Subcutaneous abdominal adipose tissue (tissue), 5 donors: ENCODE measurements around the gene STAB2.

Experiments
- H3K27ac ChIP-seq: one replicate; pipeline ENCODE4 v1.7.0; 2013; ENCODE audit warnings: low read depth, mild to moderate bottlenecking, inconsistent platforms, low read length, moderate library complexity
- H3K27me3 ChIP-seq, 5 donors: one replicate each; pipeline ENCODE4 v1.7.0; 2013; ENCODE audit warnings: low read length in 5 of 5, inconsistent platforms in 1 of 5; ENCODE audit not compliant: control insufficient read depth in 5 of 5, insufficient read depth in 4 of 5
- H3K36me3 ChIP-seq, 5 donors: one replicate each; pipeline ENCODE4 v1.7.0; 2013; ENCODE audit warnings: low read length in 5 of 5; ENCODE audit not compliant: control insufficient read depth in 5 of 5, insufficient read depth in 5 of 5
- H3K4me1 ChIP-seq, 5 donors: one replicate each; pipeline ENCODE4 v1.7.0; 2013; ENCODE audit warnings: low read length in 5 of 5, mild to moderate bottlenecking in 3 of 5, moderate library complexity in 1 of 5; ENCODE audit not compliant: control insufficient read depth in 5 of 5, insufficient read depth in 5 of 5
- H3K4me3 ChIP-seq, 5 donors: one replicate each; pipeline ENCODE4 v1.7.0; 2013; ENCODE audit warnings: low read length in 5 of 5, low read depth in 1 of 5
- H3K9ac ChIP-seq, 5 donors: one replicate each; pipeline ENCODE4 v1.7.0; 2013; ENCODE audit warnings: low read length in 5 of 5, mild to moderate bottlenecking in 4 of 5, moderate library complexity in 3 of 5
- H3K9me3 ChIP-seq, 5 donors: one replicate each; pipeline ENCODE4 v1.7.0; 2013; ENCODE audit warnings: low read length in 5 of 5; ENCODE audit not compliant: control insufficient read depth in 5 of 5
- donor health status: healthy.
- donor health status: healthy.
- donor health status: healthy.
- donor health status: healthy.
- donor health status: healthy.

The STAB2 gene

DNA sequence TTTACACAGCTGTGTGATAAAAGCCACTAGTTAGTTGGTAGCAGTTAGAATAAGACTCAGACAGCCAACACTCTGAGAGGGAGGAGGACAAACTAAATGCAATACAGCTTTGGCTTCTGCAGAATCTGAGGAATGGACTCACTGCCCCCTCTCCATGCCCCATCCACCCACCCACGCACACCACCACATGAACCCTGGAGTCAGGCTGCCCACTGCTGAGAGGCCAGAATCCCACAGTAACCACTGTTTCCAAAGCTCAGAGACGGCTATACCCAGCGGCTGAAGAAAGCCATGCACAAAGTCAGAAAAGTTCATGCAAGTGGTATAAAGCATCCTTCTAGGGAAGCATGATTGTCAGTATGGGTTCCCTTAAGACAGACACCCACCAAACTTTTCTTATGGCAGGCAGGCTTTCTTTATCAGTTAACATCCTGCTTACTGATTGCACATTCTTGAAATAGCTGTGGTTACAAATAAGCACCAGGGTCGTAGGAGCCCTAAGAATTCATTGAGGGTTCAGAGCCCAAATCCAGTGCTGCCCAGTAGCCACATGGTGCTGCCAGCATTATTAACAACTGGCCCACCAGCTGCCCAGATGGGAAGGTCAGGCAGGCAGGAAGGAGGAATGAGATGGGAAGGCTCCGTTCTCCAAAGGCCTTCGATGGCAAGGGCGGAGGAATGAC, 192.5 kb downstream of the STAB2 start:
- Histone ChIP-seq H3K27me3 (no peaks in the 10 kb centered on the region), H3K4me1 (peaks cover 0 to 10% (median 0%) of the 10 kb centered on the region in 5 donors), H3K9me3 (no peaks in the 10 kb centered on the region), H3K4me3 (no peak overlapping the region), H3K27ac (no peak overlapping the region), H3K9ac (no peak overlapping the region), H3K36me3 (peaks cover 6 to 47% (median 38%) of the 10 kb centered on the region in 5 donors)

DNA sequence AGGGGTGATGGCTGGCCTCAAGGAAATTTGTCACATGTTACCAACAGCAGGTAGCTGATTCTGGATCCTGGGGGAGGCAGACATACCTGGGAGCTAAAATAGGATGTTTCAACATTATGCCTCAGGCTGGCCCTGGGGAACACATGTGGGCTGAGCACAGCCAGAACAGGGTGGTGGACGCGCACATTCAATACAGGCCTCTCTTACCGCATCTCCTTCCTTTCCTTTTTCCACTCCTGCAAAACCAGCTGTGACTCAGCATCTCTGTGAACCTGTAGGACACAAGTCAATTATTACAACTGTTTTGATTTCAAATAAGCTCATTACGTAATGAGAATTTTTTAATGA, 193.0 kb downstream of the STAB2 start:
- no peak overlapping the region for H3K4me3 ChIP-seq
- H3K27me3 ChIP-seq = no peaks in the 10 kb centered on the region
- H3K9ac ChIP-seq = no peak overlapping the region
- peaks cover 6 to 52% (median 43%) of the 10 kb centered on the region in 5 donors for H3K36me3 ChIP-seq
- H3K9me3 ChIP-seq = no peaks in the 10 kb centered on the region
- H3K4me1 ChIP-seq = peaks cover 0 to 5% (median 0%) of the 10 kb centered on the region in 5 donors
- no peak overlapping the region for H3K27ac ChIP-seq

DNA sequence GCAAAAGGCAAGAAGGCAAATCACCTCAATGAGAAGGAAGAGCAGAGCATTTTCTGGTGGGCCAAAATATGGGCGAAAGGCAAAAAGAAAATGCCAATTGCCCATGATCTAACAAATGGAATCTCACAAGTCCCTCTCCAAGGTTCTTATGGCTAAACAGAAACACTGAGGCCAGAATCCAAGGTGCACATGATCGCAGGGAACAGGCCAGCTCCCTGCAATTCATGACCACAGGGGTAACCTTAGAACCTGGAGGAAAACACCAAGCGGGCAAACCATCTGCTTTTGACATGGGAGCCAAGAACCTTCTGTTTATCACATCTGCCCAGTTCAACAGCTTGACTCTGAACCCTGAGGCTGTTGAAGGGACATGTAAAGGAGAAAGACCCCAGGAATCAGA, 193.9 kb downstream of the STAB2 start:
- Histone ChIP-seq H3K36me3 (peaks cover 3 to 55% (median 43%) of the 10 kb centered on the region in 5 donors), H3K4me1 (no peaks in the 10 kb centered on the region), H3K9me3 (no peaks in the 10 kb centered on the region), H3K27me3 (no peaks in the 10 kb centered on the region), H3K9ac (no peak overlapping the region), H3K4me3 (no peak overlapping the region), H3K27ac (no peak overlapping the region)

DNA sequence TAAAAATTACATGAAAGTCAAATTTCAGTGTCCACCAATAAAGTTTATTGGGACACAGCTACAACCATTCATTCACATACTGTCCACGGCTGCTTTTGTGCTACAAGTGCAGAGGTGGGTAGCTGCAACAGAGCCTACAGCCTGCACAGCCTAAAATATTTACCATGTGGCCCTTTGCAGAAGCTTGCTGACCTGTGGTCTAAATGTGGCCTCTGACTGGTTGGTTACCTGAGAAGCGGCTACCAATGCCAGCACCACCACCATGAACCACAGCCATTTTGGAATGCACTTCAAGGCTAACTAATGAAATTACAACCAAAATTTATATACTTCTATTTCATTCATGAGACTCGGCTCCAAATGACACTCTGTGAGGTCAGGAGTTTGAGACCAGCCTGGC, 195.3 kb downstream of the STAB2 start:
- Histone ChIP-seq H3K9me3 (no peaks in the 10 kb centered on the region), H3K27ac (no peak overlapping the region), H3K4me3 (no peak overlapping the region), H3K9ac (no peak overlapping the region), H3K36me3 (peaks cover 3 to 46% (median 34%) of the 10 kb centered on the region in 5 donors), H3K27me3 (no peaks in the 10 kb centered on the region), H3K4me1 (no peaks in the 10 kb centered on the region)

DNA sequence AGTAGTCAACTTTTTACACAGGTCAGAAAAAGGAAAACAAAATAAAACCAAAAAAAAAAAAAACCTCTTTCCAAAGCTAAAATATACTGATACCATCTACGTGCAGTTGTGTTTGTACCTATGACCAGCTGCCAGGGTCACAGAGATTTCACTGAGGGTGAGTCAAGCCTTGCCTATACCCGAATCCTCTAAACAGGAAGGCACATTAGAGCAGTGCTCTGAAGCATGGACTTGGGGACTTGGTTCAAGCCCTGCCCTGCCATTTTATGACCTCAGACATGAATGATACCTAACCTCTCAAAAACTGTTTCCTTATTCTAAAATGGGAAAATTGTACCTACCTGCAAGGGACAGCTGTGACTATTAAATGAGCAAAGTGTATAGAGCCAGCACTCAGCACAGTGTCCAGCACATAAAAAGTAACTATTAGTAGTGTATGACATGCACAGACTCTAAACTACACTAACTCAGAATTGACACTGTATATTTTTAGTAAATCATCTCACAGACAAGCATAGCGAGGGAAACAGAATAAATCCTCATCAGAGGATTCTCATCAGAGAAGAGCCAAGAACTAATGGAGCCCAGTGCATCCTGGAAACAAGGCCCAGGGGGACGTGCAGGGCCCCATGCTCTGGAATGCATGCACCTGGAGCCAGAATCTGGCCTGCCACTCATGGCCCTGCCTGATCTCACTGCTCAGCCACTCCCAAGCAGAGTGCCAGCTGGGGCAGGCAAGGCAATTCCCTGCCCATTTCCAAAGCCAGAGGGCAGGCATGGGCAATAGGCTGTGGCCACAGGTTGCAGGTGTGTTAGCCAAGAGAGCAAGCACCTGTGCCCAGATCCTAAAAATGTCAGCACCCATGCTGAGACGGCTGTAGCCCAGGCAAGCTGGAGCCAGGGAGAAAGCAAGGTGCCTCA, 196.9 kb downstream of the STAB2 start:
- H3K4me3 ChIP-seq = no peak overlapping the region
- no peaks in the 10 kb centered on the region for H3K9me3 ChIP-seq
- no peaks in the 10 kb centered on the region for H3K4me1 ChIP-seq
- no peak overlapping the region for H3K9ac ChIP-seq
- no peaks in the 10 kb centered on the region for H3K27me3 ChIP-seq
- H3K27ac ChIP-seq = no peak overlapping the region
- peaks cover 3 to 37% (median 29%) of the 10 kb centered on the region in 5 donors for H3K36me3 ChIP-seq

DNA sequence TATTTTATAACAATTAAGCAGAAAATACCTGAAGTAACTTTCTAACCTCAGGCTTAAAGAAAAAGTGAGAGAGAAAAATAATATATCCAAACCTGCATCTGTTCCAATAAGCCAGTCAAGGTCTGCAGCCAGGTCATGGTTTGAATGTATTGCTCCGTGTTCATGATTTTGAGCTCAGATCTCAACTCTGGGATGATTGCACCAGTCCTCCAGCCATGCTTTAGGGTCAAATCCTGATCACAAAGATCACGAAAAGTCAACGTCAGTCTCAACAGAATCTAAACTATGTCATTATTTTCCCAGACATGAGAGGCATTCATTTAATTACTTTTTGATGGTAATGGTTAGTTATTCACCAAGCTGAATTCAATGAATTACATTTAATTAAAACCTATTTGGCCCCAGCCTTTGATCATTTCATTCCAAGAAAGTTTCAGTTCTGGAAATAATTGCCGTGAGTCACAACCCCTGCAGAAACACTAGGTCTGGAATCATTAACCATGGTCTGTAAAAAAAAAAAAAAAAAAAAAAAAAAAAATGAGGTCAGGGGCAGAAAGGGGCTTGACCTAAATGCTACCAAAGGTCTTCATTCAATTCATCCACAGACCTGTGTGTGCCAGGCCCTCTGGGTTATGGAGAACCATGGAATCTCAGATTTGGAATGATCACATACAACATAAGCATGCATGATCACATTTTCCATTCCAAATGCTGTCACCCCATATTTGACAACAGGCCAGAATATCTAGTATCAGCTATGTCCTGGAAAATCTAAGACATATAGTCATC, 198.4 kb downstream of the STAB2 start:
- Histone ChIP-seq H3K9me3 (no peaks in the 10 kb centered on the region), H3K4me3 (no peak overlapping the region), H3K36me3 (peaks cover 2 to 26% (median 20%) of the 10 kb centered on the region in 5 donors), H3K4me1 (no peaks in the 10 kb centered on the region), H3K9ac (no peak overlapping the region), H3K27ac (no peak overlapping the region), H3K27me3 (no peaks in the 10 kb centered on the region)

DNA sequence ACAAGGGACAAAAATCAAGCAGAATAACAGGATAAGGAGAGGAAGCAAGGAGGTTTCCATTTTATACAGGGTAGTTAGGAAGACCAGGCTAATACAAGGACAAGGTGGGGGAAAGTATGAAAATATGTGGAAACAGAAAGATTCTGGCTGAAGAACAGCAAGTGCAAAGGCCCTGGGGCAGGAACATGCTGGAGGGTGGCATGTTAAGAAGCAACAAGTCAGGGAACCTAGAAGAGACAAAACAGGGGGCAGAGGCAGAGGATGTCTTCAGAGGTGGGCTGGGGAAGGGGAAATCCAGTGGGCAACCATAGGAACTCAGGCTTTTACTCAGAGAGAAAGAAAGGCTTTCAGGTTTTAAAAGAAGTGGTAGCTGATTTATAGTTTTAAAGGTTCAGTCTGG, 199.1 kb downstream of the STAB2 start:
- Histone ChIP-seq H3K4me1 (no peaks in the 10 kb centered on the region), H3K27me3 (no peaks in the 10 kb centered on the region), H3K9ac (no peak overlapping the region), H3K4me3 (no peak overlapping the region), H3K36me3 (peaks cover 0 to 24% (median 20%) of the 10 kb centered on the region in 5 donors), H3K27ac (no peak overlapping the region), H3K9me3 (no peaks in the 10 kb centered on the region)

DNA sequence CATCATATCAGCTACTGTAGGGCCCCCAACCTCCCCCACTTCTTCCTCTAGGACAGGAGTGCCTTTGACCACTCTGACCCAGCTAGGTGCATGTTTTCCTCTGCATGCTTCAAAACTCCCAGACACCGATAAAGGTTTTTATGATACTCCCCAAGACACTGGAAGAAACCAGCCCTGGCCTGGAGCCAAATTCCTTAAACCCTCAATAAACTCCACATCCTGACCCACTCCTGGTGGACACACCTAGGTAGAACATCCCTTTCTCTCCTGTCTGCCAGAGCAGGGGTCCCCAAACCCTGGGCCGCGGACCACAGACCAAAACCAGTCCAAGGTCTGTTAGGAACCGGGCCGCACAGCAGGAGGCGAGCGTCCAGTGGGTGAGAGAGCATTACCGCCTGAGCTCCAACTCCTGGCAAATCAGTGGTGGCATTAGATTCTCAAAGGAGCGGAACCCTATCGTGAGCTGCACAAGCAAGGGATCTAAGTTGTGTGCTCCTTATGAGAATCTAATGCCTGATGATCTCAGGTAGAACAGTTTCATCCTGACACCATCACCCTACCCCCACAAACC, 204.4 kb downstream of the STAB2 start:
- H3K9me3 ChIP-seq = no peaks in the 10 kb centered on the region
- no peak overlapping the region for H3K27ac ChIP-seq
- no peaks in the 10 kb centered on the region for H3K27me3 ChIP-seq
- H3K9ac ChIP-seq = no peak overlapping the region
- no peaks in the 10 kb centered on the region for H3K4me1 ChIP-seq
- peaks cover 2 to 32% (median 22%) of the 10 kb centered on the region in 5 donors for H3K36me3 ChIP-seq
- H3K4me3 ChIP-seq = no peak overlapping the region

DNA sequence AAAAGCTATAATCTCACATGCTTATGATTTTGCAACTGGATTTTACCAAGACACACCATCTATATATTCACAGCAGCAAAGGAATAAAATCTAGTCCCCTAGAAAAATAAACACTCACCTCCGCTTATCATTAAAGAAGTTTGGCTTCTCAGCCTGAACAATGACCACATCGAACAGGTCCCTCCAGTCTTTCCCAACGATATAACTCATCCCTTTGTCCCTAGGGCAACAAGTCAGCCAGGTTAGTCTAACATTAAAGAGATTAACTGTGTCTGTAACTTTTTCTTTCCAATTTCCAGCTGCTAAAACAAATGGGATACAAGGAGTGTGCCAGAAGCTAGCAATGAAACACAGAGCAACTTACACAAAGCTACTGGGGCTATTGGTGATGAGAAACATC, 206.0 kb downstream of the STAB2 start:
- peaks cover 2 to 39% (median 25%) of the 10 kb centered on the region in 5 donors for H3K36me3 ChIP-seq

More for the DNA sequence above, 206.0 kb downstream of the STAB2 start:
- no peak overlapping the region for H3K9ac ChIP-seq
- no peaks in the 10 kb centered on the region for H3K4me1 ChIP-seq
- H3K27me3 ChIP-seq = no peaks in the 10 kb centered on the region
- no peaks in the 10 kb centered on the region for H3K9me3 ChIP-seq
- H3K27ac ChIP-seq = no peak overlapping the region
- no peak overlapping the region for H3K4me3 ChIP-seq
